Chondrocyte (in vitro differentiated cells): ENCODE data around the gene SKIDA1. TPM values are rescaled to one million over a fixed set of nuclear protein-coding genes. Genes with fewer than 3 reads are reported as not detected.

Experiments
- DNase-seq: peaks from one replicate; pipeline ENCODE4 v3.0.0; 2021; ENCODE audit warnings: mixed read lengths, low spot score
- H3K27ac Mint-ChIP-seq: one replicate; pipeline ENCODE4 v1.8.0; 2021; ENCODE audit warnings: mild to moderate bottlenecking, moderate library complexity, mixed read lengths; ENCODE audit not compliant: unreplicated experiment
- H3K27me3 Mint-ChIP-seq: 2 replicates; pipeline ENCODE4 v1.8.0; 2021; ENCODE audit warnings: low read depth, mixed read lengths
- H3K36me3 Mint-ChIP-seq: 2 replicates; pipeline ENCODE4 v1.8.0; 2021; ENCODE audit warnings: low read depth, mixed read lengths
- H3K4me1 Mint-ChIP-seq: 2 replicates; pipeline ENCODE4 v1.8.0; 2021; ENCODE audit warnings: low read depth, mild to moderate bottlenecking, mixed read lengths
- H3K4me3 Mint-ChIP-seq: one replicate; pipeline ENCODE4 v1.8.0; 2021; ENCODE audit warnings: mild to moderate bottlenecking, moderate library complexity, mixed read lengths; ENCODE audit not compliant: unreplicated experiment
- H3K9me3 Mint-ChIP-seq: 2 replicates; pipeline ENCODE4 v1.8.0; 2021; ENCODE audit warnings: low read depth, mixed read lengths
- CTCF ChIP-seq: fragments of 200-600 bp; sonication (generic); IDR thresholded peaks from 2 replicates; pipeline ENCODE4 v1.5.0; 2021; ENCODE audit warnings: antibody characterized with exemption, mild to moderate bottlenecking, moderate library complexity
- total RNA-seq: library from RNA; stranded (reverse); gene quantifications from 3 replicates; pipeline ENCODE4 v1.2.1, GENCODE V29; 2021

SKIDA1 gene
- total RNA-seq, 1 donor from 2014 or later, result 2.0 TPM

DNA sequence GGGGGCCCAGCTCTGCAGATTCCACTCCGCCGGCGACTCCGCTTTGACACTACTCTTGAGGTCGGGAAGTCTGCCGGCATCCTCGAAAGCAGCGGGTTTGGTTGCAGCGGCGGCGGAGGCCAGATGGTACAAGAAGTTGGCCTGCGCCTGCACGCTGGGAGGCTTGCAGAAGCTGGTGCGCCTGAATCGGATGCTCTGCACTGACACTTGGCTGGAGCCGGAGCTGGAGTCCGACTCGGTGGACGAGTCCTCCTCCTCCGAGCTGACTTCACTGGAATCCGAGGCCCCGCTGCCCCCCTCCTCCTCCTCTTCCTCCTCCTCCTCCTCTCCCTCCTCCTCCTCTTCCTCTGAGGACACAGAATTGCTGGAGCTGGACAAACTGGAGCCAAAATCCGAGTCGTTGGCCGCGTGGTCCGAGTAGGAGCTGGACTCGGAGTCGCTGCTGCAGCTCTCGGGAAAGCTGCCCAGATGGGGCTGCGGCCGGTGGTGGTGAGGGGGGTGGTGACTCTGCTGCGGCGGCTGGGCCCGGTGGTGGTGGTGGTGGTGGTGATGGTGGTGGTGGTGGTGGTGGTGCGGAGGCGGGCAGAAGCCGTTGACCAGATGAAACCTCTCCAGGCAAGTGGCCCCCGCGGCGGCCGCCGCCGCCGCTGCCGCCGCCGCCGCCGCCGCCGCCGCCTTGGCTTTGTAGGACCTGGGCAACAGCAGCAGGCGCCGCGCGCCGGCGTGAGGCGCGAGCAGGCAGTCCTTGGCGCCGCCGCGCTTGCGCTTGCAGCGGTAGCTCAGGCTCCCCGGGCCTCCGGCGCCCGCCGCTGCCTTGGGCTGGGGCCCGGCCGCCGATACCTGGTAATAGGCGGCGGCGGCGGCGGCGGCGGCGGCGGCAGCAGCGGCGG lies 9.0 kb downstream of the SKIDA1 start:
- peaks cover 77% of the 10 kb centered on the region for H3K4me1 Mint-ChIP-seq
- no peak for TF ChIP-seq CTCF
- H3K36me3 Mint-ChIP-seq, result no peaks in the 10 kb centered on the region
- no peaks in the 10 kb centered on the region for H3K27me3 Mint-ChIP-seq
- H3K4me3 Mint-ChIP-seq, result peak overlapping the region; percentile 81
- H3K27ac Mint-ChIP-seq, result peak overlapping the region; percentile 95
- no peaks in the 10 kb centered on the region for H3K9me3 Mint-ChIP-seq
- peak; percentile 95 for DNase-seq

GRCh38 chr10:21515361-21516241 lies 9.9 kb downstream of the SKIDA1 start:
- H3K27me3 Mint-ChIP-seq, result no peaks in the 10 kb centered on the region
- no peak for DNase-seq
- H3K4me3 Mint-ChIP-seq, result peak overlapping the region; percentile 81
- no peaks in the 10 kb centered on the region for H3K9me3 Mint-ChIP-seq
- TF ChIP-seq CTCF, result no peak
- peak overlapping the region; percentile 95 for H3K27ac Mint-ChIP-seq
- no peaks in the 10 kb centered on the region for H3K36me3 Mint-ChIP-seq
- peaks cover 79% of the 10 kb centered on the region for H3K4me1 Mint-ChIP-seq

- peaks cover 77% of the 10 kb centered on the region for H3K4me1 Mint-ChIP-seq
These were observed 10.6 kb downstream of the SKIDA1 start for GRCh38 chr10:21514818-21515351.

GRCh38 chr10:21514129-21514817 lies 11.2 kb downstream of the SKIDA1 start:
- DNase-seq, result no peak
- Mint-ChIP-seq H3K4me3 (peak overlapping the region; percentile 81), H3K4me1 (peaks cover 72% of the 10 kb centered on the region), H3K9me3 (no peaks in the 10 kb centered on the region), H3K36me3 (no peaks in the 10 kb centered on the region), H3K27ac (peak overlapping the region; percentile 95), H3K27me3 (no peaks in the 10 kb centered on the region)
- TF ChIP-seq CTCF, result no peak

More at GRCh38 chr10:21514818-21515351, 10.6 kb downstream of the SKIDA1 start:
- H3K27ac Mint-ChIP-seq, result peak overlapping the region; percentile 95
- no peak for TF ChIP-seq CTCF
- H3K27me3 Mint-ChIP-seq, result no peaks in the 10 kb centered on the region
- no peaks in the 10 kb centered on the region for H3K36me3 Mint-ChIP-seq
- no peaks in the 10 kb centered on the region for H3K9me3 Mint-ChIP-seq
- peak overlapping the region; percentile 81 for H3K4me3 Mint-ChIP-seq
- no peak for DNase-seq
